GM19463 (cell line): Measurements from ENCODE around the gene MYLIP.

ENCODE experiments used
- ATAC-seq: cut with Tn5 transposase; IDR thresholded peaks from one replicate; pipeline ENCODE4 v1.9.1; 2021; ENCODE audit warnings: mild to moderate bottlenecking, moderate library complexity; ENCODE audit not compliant: unreplicated experiment

MYLIP gene

GRCh38 chr6:16137451-16137801, 8.5 kb downstream of the MYLIP start:
- no peak for ATAC-seq

GRCh38 chr6:16139556-16139955, 10.7 kb downstream of the MYLIP start:
- no peak for ATAC-seq

GRCh38 chr6:16140607-16141006, 11.7 kb downstream of the MYLIP start:
- ATAC-seq = no peak

DNA sequence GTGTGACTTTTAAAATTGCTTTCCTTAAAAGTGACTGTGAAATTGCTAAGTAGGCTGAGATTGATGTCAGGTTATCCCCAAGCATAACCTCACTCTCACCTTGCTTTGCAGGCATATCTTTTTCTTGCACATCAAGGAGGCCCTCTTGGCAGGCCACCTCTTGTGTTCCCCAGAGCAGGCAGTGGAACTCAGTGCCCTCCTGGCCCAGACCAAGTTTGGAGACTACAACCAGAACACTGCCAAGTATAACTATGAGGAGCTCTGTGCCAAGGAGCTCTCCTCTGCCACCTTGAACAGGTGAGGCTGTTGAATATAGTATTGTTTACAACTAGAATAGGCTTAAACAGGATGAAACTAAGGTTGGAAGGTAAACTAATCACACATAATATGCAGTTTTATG, 12.6 kb downstream of the MYLIP start:
- ATAC-seq = no peak

DNA sequence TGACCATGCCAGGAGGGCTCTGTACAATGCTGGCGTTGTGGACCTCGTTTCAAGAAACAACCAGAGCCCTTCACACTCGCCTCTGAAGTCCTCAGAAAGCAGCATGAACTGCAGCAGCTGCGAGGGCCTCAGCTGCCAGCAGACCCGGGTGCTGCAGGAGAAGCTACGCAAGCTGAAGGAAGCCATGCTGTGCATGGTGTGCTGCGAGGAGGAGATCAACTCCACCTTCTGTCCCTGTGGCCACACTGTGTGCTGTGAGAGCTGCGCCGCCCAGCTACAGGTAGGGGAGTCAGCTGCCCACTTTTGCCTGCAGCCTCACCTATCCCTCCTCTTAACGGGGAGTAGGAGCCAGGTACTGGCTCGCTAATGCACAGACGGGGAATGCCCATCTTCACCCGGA, 16.2 kb downstream of the MYLIP start:
- ATAC-seq = no peak

- ATAC-seq = no peak
Observed at GRCh38 chr6:16146028-16146427, 17.1 kb downstream of the MYLIP start.

DNA sequence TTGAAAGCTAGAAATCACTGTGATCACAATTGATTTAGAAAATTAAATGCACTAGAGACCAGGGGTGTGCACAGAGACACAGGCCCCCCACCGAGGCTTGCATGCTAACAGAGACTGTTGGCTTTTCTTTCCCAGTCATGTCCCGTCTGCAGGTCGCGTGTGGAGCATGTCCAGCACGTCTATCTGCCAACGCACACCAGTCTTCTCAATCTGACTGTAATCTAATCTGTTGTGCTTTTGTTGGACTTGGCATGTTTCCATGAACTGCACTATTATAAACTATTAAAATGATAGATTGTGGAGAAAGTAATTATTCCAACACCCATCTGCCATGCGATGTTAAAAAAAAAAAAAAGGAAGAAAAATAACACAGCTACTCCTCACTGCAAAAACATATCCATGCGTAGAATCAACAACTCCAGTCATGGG, 17.7 kb downstream of the MYLIP start:
- no peak for ATAC-seq

- ATAC-seq = no peak
Observed at GRCh38 chr6:16148498-16148897, 19.6 kb downstream of the MYLIP start.

- ATAC-seq = no peak
Observed at GRCh38 chr6:16149305-16149704, 20.4 kb downstream of the MYLIP start.

GRCh38 chr6:16150098-16150497, 21.2 kb downstream of the MYLIP start:
- no peak for ATAC-seq

DNA sequence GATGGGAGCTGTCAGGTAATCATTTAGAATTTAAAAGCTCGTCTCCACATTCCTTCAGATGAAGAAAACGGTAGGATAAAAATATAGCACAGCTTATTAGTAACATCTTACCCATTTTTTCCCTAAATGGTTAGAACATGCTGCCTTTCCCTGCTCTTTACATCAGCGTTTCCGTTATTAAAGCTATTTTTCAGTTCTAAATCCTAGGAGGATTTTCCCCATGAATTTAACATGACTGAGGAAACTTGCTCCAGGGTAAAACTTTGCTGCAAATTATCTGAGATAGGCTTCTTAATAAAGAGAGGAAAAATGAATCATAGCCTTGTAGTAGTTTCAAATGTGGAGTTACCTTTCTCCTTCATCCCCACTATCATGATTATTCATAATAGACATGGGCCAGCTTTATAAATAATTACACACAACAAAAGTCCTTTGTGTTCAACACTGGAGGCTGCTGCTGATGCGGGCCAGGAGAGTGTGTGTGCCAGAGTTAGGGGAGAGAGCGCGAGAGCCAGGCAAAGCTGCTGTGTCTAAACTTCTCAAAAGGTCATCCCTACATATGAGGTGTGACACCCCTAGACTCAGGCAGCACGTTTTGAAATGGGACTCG, 24.4 kb downstream of the MYLIP start:
- no peak for ATAC-seq

- no peak for ATAC-seq
Observed at GRCh38 chr6:16154904-16155303, 26.0 kb downstream of the MYLIP start.

GRCh38 chr6:16157492-16157891, 28.6 kb downstream of the MYLIP start:
- no peak for ATAC-seq

- ATAC-seq = no peak
Observed at GRCh38 chr6:16157909-16158308, 29.0 kb downstream of the MYLIP start.

DNA sequence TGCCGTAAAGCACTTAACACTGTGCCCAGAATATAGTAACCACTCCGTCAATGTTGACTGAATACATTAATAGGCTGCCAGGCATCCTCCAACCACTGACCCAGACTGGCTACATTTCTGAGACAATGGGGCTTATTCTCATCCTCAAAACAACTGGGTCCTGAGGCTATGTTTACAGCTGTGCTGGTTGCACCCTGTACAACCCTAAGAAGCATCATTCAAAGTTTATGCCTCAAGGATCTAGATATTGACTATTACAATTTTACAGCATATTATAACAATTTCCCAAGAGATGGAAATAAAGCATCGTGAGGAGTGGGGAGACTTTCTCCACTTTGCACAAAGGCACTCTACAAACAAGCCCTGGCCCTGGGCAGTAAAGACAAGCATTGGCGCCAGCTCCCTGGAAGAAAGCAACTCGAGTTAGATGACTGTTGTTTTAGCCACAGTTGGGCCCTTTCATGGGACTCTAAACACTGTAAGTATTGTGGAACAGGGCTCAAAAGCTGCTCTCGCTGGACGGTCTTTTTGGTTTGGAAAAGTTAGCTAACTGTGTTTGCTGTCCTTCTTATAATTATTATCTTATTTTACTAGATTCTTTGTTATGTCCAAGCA, 30.2 kb downstream of the MYLIP start:
- no peak for ATAC-seq

- no peak for ATAC-seq
Observed at GRCh38 chr6:16160794-16161193, 31.9 kb downstream of the MYLIP start.

GRCh38 chr6:16162003-16162402, 33.1 kb downstream of the MYLIP start:
- ATAC-seq = no peak

- ATAC-seq = no peak
Observed at GRCh38 chr6:16163066-16163465, 34.2 kb downstream of the MYLIP start.

- no peak for ATAC-seq
Observed at GRCh38 chr6:16163535-16164300, 34.8 kb downstream of the MYLIP start.

DNA sequence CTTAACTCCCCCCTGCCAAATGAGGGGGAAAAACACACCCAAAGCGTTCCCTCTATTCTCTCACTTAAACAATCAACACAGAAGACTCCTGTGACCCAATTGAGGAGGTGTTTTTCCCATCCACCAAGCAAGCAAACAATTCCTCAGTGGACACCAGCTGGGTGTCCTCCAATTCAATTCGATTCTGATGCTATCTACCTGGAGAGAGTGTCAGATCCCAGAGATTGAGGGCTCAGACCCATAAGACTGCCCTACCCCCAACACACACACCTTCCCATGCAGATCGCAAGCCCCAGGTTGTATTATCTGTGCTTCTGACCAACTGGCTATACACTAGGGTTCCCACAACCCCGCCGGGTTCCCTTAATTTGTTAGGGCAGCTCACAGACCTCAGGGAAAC, 36.8 kb downstream of the MYLIP start:
- no peak for ATAC-seq

DNA sequence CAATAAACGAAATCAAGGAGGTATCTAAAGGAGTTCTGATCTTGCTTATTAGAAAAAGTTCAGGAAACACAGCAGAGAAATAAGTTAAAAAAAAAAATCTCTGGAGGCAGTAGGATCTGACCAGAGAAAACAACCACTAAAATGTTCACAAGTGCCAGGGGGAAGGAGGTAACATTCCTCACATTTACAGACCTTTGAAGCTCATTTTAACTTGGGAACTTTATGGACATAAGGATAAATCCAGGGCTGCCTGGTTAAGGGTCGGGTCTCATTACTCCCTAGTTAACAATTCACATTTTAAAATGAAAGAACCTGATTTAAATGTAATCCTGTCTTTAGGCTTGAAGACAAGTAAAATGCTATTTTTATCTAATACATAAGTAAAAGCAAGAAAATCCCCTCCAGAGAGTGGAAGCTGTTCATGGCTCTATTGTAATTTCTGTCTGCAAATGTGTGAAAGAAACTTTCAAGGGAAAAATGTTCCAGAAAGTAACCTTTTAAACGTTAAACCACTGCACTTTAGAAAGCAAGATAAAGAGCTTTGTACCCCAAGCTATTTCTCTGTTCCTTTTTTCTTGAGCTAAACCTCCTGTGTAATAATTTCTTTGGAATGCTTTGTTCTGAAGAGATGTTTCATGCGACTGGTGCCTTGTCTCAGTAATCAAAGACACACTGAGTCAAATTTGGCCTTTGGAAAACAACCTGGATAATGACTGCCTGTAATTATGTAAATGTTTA, 38.2 kb downstream of the MYLIP start:
- no peak for ATAC-seq

GRCh38 chr6:16168121-16168520, 39.2 kb downstream of the MYLIP start:
- ATAC-seq = no peak
